ENCODE measurements around the gene PTP4A2.
"Not testable (repeated sequence)": the region's sequence is repeated elsewhere in the genome, so short reads cannot be mapped to it uniquely, and the experiment has no call there.

Gene PTP4A2

GRCh38 chr1:31954607-31955283 lies 16.6 kb upstream of the PTP4A2 start:
- peak; percentile 78 for DNase-seq (ENCODE audit: low read depth)
- TF ChIP-seq MAX (IDR thresholded peaks at IDR 0.05; ENCODE audit: low read depth, low read length) (peak; percentile 89), POLR2A (IDR thresholded peaks at IDR 0.05; ENCODE audit: extremely low read depth, insufficient read length) (no peak), MYC (IDR thresholded peaks at IDR 0.05; ENCODE audit: low read depth, low read length) (peak; percentile 71)
- H3K4me3 ChIP-seq (ENCODE audit: low read depth, low read length), result no peak overlapping the region

GRCh38 chr1:31952825-31953220 lies 14.7 kb upstream of the PTP4A2 start:
- DNase-seq (ENCODE audit: low read depth), result no peak

GRCh38 chr1:31951276-31951675 lies 13.1 kb upstream of the PTP4A2 start:
- TF ChIP-seq CTCF (IDR thresholded peaks at IDR 0.05; ENCODE audit: low read depth, low read length) (no peak), MYC (IDR thresholded peaks at IDR 0.05; ENCODE audit: low read depth, low read length) (no peak), POLR2A (IDR thresholded peaks at IDR 0.05; ENCODE audit: extremely low read depth, insufficient read length) (no peak), MAX (IDR thresholded peaks at IDR 0.05; ENCODE audit: low read depth, low read length) (no peak)

More at GRCh38 chr1:31952825-31953220, 14.7 kb upstream of the PTP4A2 start:
- H3K4me3 ChIP-seq (ENCODE audit: low read depth, low read length), result no peak overlapping the region
- no peak for TF ChIP-seq POLR2A (IDR thresholded peaks at IDR 0.05; ENCODE audit: extremely low read depth, insufficient read length)
- no peak for TF ChIP-seq CTCF (IDR thresholded peaks at IDR 0.05; ENCODE audit: low read depth, low read length)
- no peak for TF ChIP-seq MYC (IDR thresholded peaks at IDR 0.05; ENCODE audit: low read depth, low read length)
- TF ChIP-seq MAX (IDR thresholded peaks at IDR 0.05; ENCODE audit: low read depth, low read length), result no peak

GRCh38 chr1:31949862-31950261 lies 11.7 kb upstream of the PTP4A2 start:
- no peak overlapping the region for H3K4me3 ChIP-seq (ENCODE audit: low read depth, low read length)
- no peak for TF ChIP-seq MAX (IDR thresholded peaks at IDR 0.05; ENCODE audit: low read depth, low read length)
- no peak for TF ChIP-seq CTCF (IDR thresholded peaks at IDR 0.05; ENCODE audit: low read depth, low read length)
- no peak for TF ChIP-seq POLR2A (IDR thresholded peaks at IDR 0.05; ENCODE audit: extremely low read depth, insufficient read length)
- no peak for TF ChIP-seq MYC (IDR thresholded peaks at IDR 0.05; ENCODE audit: low read depth, low read length)
- DNase-seq (ENCODE audit: low read depth), result no peak

More at GRCh38 chr1:31951276-31951675, 13.1 kb upstream of the PTP4A2 start:
- no peak overlapping the region for H3K4me3 ChIP-seq (ENCODE audit: low read depth, low read length)
- DNase-seq (ENCODE audit: low read depth), result no peak

GRCh38 chr1:31945677-31946076 lies 7.5 kb upstream of the PTP4A2 start:
- not testable (repeated sequence) for H3K4me3 ChIP-seq (ENCODE audit: low read depth, low read length); DNase-seq (ENCODE audit: low read depth)

- H3K4me3 ChIP-seq (ENCODE audit: low read depth, low read length), result peak overlapping the region; percentile 37
- DNase-seq (ENCODE audit: low read depth), result peak; percentile 96
- TF ChIP-seq MYC (IDR thresholded peaks at IDR 0.05; ENCODE audit: low read depth, low read length) (peak; percentile 47), POLR2A (IDR thresholded peaks at IDR 0.05; ENCODE audit: extremely low read depth, insufficient read length) (peak; percentile 33), MAX (IDR thresholded peaks at IDR 0.05; ENCODE audit: low read depth, low read length) (no peak; the same call in 1 of the 2 replicates)
Observed at GRCh38 chr1:31944205-31945089, 6.3 kb upstream of the PTP4A2 start.
